ENCODE measurements around the gene SLTM.

- TF ChIP-seq, protein P1, sequence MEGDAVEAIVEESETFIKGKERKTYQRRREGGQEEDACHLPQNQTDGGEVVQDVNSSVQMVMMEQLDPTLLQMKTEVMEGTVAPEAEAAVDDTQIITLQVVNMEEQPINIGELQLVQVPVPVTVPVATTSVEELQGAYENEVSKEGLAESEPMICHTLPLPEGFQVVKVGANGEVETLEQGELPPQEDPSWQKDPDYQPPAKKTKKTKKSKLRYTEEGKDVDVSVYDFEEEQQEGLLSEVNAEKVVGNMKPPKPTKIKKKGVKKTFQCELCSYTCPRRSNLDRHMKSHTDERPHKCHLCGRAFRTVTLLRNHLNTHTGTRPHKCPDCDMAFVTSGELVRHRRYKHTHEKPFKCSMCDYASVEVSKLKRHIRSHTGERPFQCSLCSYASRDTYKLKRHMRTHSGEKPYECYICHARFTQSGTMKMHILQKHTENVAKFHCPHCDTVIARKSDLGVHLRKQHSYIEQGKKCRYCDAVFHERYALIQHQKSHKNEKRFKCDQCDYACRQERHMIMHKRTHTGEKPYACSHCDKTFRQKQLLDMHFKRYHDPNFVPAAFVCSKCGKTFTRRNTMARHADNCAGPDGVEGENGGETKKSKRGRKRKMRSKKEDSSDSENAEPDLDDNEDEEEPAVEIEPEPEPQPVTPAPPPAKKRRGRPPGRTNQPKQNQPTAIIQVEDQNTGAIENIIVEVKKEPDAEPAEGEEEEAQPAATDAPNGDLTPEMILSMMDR (conservative IDR thresholded peaks at IDR 0.05 in 1 of 2, IDR thresholded peaks at IDR 0.05 in 1 of 2; ENCODE audit: extremely low read depth in 1 of 2, insufficient read depth in 1 of 2, low read depth in 1 of 2, low read length in 2 of 2), result no peak
- no peak for TF ChIP-seq EZH2 (IDR thresholded peaks at IDR 0.05; ENCODE audit: borderline replicate concordance, low read length)
Measured at GRCh38 chr15:58967479-58967878, 34.0 kb upstream of the SLTM start.

Measured in mammary epithelial cell (primary cell).